T-helper 2 cell (primary cell): ENCODE measurements around the gene WT1.
A peak's percentile ranks its signal among the peaks of the same experiment; 100 is the strongest.

ENCODE experiments used
- DNase-seq, 5 experiments: peaks; one replicate each; pipeline versions ENCODE4 v3.0.0 to v3.0.0-alpha.2; 2012 to 2022

WT1 gene

DNA sequence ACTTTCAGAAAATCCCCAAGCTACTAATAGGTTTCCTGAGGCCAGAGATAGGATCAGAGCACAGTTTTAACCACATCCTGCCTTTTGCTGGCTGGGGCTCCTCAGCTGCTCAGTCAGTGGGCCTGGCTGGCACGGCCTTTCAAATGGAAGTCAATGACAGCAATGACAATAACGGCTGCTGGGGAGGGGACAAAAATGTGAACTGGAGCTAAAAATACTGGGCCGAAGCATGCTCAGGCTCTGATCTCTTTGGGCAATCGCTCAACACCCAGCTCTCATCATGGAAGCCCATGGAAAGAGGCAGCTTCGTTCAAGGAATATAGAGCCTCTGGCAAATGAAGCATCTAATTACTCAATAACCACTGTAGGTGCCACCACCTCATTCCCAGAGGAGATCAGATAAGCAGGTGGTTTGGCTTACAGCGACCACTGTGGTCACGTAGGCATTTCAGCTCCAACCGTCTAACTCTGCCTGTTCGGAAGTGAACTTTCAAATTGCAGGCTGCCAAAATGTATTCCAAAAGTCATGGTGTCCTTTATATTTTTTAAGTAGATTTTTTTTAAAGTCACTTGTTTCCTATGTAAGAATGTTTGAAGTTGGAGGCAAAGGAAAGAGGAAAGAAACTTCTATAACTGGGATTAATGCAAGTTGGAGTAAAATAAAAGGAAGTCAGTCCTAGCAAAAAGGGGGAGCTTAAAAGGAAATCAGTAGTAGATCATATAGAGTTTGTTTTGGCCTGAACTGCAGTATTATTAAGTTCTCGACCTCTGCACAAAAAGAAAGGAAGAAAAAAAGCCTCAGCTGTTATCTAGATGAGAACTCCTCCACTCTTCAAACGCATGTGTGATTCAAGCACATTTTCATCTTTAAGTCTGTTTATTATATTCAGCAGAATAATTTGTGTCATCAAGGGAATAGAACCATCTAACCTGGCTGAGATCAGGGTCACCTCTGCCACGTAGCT lies 14.1 kb downstream of the WT1 start:
- DNase-seq = peak in 3 of 5 experiments; percentile 3 to 94 (median 36)

DNA sequence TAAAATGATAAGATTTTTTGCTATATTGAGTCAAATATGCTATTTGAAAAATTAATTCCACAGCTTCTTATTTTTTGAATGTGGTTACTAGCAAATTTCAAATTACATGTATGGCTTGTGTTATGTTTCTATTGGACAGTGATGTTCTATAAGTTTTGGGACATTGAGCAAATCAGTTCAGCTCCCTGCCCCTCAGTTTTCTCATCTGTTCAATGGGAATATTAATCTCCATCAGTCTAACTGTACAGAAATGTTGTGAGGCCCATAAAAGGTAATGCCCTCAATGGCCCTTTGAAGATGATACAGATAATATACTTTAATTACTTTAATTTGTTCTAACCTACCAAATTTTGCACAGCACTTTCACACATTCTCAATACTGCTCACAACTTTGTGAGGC lies 15.2 kb downstream of the WT1 start:
- no peak for DNase-seq

DNA sequence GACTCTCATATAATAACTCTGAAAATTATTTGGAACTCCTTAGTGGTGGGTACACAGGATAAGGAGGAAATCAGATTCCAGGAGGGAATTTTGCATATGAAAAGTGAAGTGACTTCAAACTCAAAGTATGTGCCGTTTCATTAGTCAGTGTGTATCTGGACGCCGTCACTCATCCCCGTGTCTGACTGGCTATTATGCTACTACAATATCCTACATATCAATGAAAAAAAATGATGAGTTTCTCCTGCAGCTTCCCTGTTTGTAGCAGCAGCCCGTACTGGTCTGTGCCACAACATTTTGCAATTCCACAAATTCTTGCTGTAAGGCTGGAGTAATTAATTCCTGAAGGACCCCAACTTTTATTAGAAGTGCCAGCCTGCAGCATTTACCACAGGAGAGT lies 16.5 kb downstream of the WT1 start:
- DNase-seq = no peak

DNA sequence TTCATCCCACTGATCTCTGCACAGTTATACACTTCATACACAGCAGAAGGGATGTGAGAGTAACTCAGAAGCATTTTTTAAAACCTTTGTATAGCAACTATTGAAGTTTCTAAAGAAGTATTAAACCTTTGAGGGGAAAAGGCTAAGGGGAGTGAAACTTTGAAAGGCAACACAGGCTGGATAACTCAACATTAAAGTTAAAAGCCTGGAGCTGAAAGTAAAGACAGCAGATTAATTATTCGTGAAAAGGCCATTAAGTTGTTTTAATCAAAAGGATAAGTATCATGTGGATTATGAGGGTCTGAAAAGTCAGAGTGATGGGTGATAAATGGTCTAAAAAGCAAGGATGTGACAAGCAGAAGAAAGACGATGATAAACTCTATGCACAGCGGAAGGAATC lies 17.5 kb downstream of the WT1 start:
- no peak for DNase-seq

DNA sequence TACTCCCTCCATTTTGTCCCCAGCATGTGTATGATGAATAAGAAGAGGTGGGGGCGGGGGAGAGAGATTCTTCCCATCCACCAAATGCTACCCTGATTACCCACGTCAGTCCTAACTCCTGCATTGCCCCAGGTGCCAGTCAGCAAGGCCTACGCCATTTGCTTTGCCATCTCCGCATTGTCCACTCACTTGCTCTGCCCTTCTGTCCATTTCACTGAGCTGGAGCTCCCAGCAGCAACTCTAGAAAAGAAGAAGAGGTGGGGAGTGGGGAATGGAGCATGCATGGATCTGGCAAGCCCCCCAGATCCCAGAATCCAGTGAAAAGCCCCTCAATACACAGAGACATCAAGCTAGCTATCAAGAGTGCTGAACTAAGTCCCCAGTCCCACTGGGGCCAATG lies 19.0 kb downstream of the WT1 start:
- DNase-seq = no peak

DNA sequence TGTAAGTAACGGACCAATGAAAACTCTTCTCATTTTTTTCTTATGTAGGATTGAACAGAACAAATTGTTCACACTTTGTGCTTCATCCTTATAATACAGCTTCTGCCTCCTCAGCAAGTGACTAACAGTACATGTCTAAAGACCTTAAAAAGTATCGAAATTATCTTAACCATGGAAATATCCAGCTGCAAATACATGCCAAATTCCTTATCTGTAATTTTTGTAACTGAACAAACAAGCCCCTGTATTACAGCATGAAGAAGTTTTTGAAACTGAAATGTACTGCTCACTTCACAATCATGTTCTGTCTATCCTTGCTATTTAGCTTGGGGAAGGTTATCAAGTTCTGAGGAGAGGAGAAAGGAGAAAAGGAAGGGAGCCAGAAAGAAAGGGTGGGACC lies 20.4 kb downstream of the WT1 start:
- no peak for DNase-seq

DNA sequence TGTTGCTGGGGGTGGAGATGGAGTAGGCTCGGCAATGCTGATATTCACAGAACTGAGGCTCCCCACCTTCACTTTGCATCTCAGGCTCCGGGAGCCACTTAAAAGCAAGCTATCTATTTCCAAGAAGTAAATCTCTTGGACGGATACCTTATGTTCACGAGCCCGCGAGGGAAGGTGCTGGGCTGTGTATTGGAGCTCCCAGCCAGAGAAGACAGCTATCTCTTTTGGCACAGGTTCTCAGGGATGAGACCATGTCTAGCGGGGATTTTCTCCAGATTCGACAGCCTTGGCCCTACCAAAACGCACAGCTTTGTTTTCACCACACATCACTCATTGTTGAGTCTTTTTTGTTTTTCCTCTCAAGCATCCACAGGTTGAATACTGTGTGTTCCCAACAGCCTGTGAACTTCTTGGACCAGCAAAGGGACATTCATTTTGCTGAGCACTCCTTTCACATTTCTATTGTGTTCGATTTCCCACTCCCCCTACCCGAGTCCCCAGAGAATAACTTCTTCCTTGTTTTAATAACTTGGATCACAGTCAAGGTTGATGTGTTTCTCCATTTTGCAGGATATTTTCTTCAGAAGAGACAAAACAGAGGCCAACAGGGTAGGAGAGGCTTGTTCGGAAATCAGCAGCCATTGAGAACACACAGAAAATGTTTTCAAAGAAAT lies 23.3 kb downstream of the WT1 start:
- DNase-seq = no peak

DNA sequence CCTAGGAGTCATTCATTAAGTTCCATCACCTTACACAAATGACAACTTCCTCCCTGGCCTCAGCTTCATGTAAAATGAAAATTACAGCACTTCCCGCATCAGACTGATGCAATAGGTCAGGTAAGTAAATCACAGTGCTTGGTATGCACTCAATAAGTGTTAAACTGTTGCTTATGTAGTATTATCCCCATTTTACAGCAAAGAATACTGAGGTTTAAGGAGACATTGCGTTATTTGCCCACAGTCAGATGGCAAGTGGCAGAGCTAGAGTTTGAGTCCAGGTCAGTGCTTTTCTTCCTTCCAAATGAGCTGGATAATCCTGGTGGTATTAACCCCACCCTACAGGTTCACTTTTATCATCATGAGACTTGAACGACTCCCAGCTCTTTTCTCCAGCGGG lies 29.7 kb downstream of the WT1 start:
- no peak for DNase-seq

DNA sequence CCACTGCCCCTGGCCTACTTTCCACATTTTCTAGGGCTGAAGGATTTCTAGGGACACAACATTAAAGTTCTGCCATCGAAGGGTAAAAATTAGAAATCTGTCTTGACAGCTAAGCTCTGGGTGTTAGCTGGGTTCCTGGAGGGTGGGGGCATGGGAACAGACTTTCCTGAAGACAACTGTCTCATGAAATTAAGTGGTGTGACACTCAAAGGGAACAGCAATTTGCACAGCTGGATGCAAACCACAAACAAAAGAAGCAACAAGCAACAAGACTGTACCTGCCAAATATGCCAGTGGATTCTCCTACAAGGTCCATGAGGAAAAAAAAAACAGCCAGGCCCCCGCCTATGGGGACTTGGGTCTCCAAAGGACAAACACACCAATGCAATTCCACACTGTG lies 32.5 kb downstream of the WT1 start:
- no peak for DNase-seq

DNA sequence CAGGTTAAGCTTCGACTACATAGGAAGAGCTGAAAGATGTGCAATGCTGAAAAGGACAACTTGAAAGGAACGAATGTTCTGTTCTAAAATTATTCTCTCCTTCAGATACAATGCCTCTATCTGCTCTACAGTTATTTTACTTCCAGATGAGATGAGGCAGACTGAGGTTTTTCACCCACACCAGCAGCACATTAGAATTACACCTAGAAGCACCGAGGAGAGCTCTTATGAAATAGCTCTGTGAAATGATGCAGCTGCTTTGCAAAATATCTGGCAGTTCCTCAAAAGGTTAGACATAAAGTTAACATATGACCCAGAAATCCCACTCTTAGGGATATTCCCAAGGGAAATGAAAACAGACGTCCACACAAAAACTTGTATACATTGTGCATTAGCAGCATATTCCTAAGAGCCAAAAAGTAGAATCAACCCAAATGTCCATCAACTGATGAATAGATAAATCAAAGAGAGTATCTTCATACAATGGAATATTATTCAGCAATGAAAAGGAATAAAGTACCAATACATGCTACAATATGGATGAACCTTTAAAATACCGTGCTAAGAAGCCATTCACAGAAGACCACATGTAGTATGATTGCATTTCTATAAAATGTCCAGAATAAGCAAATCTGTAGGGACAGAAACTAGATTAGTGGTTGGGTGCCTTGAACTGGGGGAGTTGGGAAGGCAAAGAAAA lies 34.5 kb downstream of the WT1 start:
- DNase-seq = no peak

DNA sequence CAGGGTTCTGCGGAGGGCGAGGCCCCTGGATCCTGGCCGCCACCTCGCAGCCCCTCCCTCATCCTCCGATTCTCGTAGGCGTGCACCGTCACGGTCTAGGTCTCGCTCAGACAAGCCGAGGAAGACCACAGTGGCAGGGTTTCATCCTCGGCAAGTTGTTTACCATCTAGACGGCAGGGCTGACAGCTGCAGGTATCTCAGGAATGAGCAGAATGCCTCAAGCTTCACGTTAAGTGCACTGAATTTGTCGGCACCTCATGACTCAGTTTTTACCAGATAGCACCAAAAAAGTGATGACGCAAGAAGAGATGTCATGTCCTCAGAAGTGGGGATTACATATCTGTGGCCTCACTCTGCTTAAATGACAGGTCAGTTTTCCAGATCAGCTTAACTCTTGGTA lies 35.1 kb downstream of the WT1 start:
- DNase-seq = no peak

DNA sequence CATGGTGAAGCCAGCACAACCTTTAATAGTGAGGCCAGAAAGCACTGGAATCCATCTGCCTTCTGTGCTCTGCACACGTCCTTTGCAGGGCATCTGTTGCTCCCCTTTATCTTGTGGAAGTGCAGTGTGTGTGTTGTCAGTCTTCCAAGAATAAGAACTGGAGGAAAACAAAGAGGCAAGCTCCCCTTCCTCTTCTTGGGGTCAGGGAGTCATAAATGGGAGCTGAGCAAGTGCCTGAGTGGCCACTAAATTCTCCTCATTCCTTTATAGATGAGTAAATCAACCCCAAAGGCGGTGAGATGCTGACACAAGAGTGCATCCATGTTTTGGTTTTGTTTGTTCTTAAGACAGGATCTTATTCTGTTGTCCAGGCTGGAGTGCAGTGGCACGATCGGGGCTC lies 38.3 kb downstream of the WT1 start:
- DNase-seq = no peak

DNA sequence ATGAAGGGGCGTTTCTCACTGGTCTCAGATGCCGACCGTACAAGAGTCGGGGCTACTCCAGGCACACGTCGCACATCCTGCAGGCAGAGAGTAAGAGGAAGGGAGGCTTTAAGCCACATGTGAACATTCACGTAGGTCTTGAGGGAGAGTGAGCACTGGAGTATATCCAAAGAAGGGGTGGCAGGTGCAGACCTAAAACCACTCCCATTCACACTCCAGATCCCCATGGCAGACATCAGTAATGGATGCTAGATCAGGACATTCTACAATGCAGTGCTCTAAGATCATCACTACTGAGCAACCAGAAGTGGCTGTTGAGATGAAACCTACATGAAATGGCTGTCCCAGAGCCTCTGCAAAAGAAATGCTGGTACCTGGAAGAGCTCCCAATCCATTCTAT lies 39.0 kb downstream of the WT1 start:
- DNase-seq = no peak

DNA sequence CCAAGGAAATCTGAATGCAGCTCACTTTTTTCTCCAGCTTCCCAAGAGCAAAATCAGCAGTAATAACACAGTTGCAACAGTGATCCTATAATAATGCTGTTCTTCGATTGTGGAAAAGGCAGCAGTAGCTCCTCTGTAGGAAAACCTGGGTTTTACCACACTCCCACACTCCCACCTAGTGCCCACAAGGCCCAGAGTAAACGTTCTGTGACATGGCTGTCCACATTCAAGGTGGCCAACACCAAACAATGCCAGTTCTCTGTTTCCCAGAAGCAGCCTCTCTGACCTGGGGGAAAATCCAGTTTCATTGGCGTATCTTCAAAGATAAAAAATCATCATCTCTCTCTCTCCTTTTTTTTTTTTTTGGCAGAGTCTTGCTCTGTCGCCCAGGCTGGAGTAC lies 40.2 kb downstream of the WT1 start:
- no peak for DNase-seq

DNA sequence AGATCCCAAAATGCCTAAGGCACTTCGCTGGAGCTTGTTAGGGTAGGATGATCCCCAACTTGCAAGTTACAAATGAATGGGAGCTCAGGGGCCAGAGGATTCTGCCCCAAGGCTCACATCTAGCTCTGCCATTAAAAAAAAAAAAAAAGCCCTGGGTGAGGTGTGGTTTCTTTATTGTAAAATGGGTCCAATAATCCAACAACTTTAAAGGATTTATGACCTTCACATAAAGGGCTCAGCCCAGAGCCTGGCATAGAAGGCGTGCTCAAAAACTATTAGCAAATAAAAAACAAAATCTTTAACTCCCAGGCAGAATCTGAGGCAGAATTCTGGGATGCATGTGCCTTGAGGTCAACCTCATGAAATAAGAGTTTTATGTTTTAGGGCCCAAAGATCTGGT lies 42.5 kb downstream of the WT1 start:
- DNase-seq = no peak

DNA sequence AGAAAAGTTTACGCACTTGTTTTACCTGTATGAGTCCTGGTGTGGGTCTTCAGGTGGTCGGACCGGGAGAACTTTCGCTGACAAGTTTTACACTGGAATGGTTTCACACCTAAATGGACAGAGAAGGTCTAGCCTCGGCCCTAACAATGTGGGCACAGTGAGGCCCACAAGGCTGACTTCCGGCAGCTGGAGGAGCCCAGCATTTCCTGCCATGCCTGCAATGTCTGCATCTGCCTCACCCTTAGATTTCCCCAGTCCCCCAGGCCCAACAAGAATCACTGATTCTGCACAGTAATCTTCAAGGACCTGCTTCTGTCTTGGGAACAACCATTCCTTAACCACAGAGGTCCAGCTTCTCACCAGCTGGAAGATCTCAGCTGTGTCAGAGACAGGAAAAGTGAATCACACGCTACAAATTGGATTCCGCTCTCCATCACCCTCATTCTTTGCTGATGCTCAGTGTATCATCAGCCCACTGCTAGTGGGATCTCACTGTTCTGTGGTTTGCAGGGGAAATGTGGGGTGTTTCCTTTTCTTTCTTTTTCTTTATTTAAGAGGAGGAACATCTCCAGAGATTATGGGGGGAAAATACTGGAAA lies 43.3 kb downstream of the WT1 start:
- no peak for DNase-seq

DNA sequence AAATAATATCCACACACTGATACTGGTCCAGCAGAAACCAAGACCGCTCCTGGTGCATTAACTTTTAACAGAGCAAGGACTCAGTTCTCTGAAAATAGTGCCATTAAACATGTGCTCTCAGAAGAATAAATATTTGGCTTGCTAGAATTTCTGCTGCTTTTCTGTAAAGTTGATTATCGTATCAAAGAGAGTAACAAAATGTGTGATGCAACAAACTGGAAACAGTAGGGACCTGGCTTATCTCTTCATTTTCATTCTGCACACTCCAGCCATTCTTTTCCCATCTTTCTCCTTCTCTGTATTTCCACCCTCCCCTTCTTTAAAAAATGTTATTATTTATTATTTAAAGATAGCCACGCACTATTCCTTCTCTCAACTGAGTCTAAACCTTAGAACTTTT lies 43.9 kb downstream of the WT1 start:
- DNase-seq = no peak

DNA sequence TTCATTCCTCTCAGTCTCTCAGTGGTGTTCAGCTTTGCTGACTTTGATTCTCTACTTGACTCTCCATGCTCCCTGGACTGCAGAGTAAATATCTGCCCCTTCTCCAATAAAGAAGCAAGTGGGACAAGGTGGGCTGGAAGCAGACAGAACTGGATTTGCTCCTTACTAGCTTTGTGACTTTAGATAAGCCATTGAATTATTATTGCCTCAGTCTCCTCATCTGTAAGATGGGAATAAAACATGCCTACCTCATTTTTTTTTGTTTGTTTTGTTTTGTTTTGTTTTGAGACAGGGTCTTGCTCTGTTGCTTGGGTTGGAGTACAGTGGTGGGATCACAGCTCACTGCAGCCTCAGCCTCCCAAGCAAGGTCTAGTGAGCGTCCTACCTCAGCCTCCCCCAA lies 44.6 kb downstream of the WT1 start:
- no peak for DNase-seq

DNA sequence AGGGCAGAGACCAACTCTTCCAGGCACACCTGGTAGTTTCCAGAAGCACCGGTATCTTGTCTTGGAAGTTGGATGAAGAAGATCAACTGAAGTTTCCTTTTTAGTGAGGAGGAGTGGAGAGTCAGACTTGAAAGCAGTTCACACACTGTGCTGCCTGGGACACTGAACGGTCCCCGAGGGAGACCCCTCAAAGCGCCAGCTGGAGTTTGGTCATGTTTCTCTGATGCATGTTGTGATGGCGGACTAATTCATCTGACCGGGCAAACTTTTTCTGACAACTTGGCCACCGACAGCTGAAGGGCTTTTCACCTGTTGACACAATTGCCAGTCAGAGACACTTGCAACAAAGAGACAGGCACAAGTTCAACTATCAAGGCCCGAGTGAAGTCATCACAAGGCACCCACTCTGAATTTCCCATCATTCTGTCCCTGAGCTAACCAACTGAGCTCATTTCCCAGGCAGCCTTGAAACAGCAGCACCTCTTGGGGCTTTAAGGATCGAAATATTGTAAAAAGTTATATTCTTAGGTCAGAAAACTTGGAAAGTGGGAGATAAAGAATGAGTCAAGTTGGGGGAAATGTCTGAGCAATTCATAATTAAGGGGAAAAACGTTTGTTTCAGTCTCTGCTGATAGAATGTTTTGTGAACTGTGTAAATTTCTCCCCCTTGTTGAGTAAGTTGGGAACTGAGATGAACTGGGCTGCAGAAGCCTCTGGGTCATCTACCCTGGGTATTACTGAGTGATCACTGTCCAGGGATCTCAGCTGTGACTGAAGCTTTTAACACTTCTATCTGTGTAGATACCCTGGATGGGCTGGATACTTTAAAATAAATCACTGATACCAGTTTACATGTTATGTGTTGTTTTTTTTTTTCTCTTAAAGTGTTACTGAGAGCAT lies 46.2 kb downstream of the WT1 start:
- no peak for DNase-seq

DNA sequence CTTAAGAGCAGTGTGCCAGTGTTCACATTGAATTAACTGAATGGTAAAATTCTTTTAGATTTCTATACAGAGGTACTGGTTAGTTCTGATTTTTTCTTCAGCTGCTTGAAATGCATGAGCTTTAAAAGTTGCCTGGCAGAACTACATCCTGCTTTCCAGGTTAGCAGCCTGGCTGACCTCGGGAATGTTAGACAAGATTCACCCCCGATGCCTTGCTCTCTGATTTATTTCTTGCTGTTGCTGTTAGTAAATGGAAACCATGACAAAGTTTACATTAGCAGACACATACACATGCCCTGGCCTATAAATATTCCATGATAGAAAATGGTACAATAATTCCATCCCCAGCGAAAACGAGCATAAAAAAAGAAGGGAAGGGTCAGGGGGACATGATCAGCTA lies 47.0 kb downstream of the WT1 start:
- no peak for DNase-seq

DNA sequence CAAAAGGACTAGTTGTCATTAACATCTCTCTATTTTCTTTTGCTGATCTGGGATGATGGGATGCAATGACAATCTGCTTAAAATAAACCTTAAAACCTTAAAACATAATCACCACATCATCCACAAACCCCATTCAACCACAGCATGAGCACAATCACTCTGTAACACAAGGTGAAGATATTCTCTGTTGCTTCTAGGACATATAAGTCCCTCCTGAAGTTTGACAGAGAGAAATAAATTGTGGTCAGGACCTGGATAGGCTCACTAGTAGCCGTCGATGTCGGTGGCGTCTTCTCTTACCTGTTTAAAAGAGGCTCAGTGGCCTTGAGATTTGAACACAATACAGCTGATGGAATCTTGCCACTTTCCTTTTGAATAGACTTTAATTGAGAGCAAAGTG lies 47.9 kb downstream of the WT1 start:
- DNase-seq = no peak

DNA sequence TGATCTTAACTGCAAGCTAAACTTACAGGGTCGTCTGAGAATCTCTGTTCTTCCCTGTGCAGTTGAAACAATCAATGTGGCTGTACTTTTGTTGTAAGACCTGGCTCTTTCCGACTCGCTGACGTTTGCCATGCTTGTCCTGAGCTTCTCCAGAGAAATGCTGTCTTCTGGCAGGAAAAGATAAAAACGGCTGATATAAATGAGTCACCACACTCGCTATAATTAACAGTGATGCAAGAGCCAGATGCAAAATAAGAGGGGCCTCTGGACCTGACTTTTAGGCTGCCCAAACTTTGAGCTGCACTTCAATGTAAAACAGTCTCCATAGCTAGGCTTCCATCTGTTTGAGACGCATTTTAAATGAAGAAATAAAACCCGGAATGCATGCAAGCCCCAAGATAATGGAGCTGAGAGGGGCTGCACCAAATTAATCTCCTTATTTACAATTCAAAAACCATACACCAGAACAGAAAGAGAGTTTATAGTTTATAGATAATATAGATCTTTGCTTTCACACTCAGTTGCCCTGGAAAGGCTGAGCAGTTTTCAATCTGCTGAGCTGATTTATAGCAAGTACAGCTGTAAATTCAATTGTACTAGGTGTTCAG lies 48.5 kb downstream of the WT1 start:
- no peak for DNase-seq
